Measurements from ENCODE around the gene CDK3.
"Not testable (repeated sequence)": the region's sequence is repeated elsewhere in the genome, so short reads cannot be mapped to it uniquely, and the experiment has no call there.

Gene CDK3

GRCh38 chr17:76017481-76018339 lies 17.1 kb downstream of the CDK3 start:
- no peak for DNase-seq

- DNase-seq = no peak
These were observed 17.7 kb downstream of the CDK3 start for GRCh38 chr17:76018340-76018680.

GRCh38 chr17:76018801-76019200 lies 18.1 kb downstream of the CDK3 start:
- DNase-seq = no peak

GRCh38 chr17:76019833-76020467 lies 19.3 kb downstream of the CDK3 start:
- no peak for DNase-seq

GRCh38 chr17:76022285-76022684 lies 21.6 kb downstream of the CDK3 start:
- no peak for DNase-seq

GRCh38 chr17:76022973-76023899 lies 22.6 kb downstream of the CDK3 start:
- DNase-seq = no peak

GRCh38 chr17:76023900-76024237 lies 23.2 kb downstream of the CDK3 start:
- no peak for DNase-seq

- no peak for DNase-seq
These were observed 23.7 kb downstream of the CDK3 start for GRCh38 chr17:76024353-76024752.

GRCh38 chr17:76025294-76025693 lies 24.6 kb downstream of the CDK3 start:
- DNase-seq = no peak

- no peak for DNase-seq
These were observed 26.1 kb downstream of the CDK3 start for GRCh38 chr17:76026714-76027158.

- DNase-seq = no peak
These were observed 26.6 kb downstream of the CDK3 start, which contains the start of gene EVPL for GRCh38 chr17:76027159-76027839. TSS of gene EVPL (minus strand) at chr17:76027306. CDS start at chr17:76027198, 108 bp downstream.

GRCh38 chr17:76032073-76032779 lies 31.6 kb downstream of the CDK3 start:
- DNase-seq = no peak

GRCh38 chr17:76032780-76033108 lies 32.1 kb downstream of the CDK3 start:
- no peak for DNase-seq

GRCh38 chr17:76033139-76033538 lies 32.5 kb downstream of the CDK3 start:
- no peak for DNase-seq

GRCh38 chr17:76034428-76035350 lies 34.0 kb downstream of the CDK3 start:
- no peak for DNase-seq

- no peak for DNase-seq
These were observed 36.0 kb downstream of the CDK3 start for GRCh38 chr17:76036497-76037261.

- no peak for DNase-seq
These were observed 37.4 kb downstream of the CDK3 start for GRCh38 chr17:76038050-76038449.

GRCh38 chr17:76039121-76039520 lies 38.5 kb downstream of the CDK3 start:
- DNase-seq = no peak

GRCh38 chr17:76040376-76040775 lies 39.7 kb downstream of the CDK3 start:
- DNase-seq = no peak

- not testable (repeated sequence) for DNase-seq
These were observed 42.2 kb downstream of the CDK3 start for GRCh38 chr17:76042868-76043267.

Measured in stimulated activated CD4-positive, alpha-beta T cell treated with anti-CD3 and anti-CD28 coated beads, Interleukin-15, amount 100 ng/mL, for 24 hours (primary cell).